Thyroid gland (tissue), 4 donors: ENCODE results near the gene BARX2. TPM values are rescaled to one million over a fixed set of nuclear protein-coding genes. Genes with fewer than 3 reads are reported as not detected.

Experiments used
- DNase-seq, 2 donors: peaks; one replicate each; pipeline ENCODE4 v3.0.0-alpha.2; 2019
- H3K27ac ChIP-seq, 3 donors: fragments of 200-600 bp; sonication (generic); 1 replicate in 2 of 3; 2 replicates in 1 of 3; pipeline ENCODE4 v1.5.1; 2016 to 2019; ENCODE audit warnings: mild to moderate bottlenecking in 1 of 3, moderate library complexity in 1 of 3
- H3K27me3 ChIP-seq: fragments of 200-600 bp; sonication (generic); one replicate; pipeline ENCODE4 v1.5.1; 2019
- H3K36me3 ChIP-seq, 2 donors: fragments of 200-600 bp; sonication (generic); one replicate each; pipeline ENCODE4 v1.5.1; 2016 to 2019
- H3K4me1 ChIP-seq, 2 donors: fragments of 200-600 bp; sonication (generic); one replicate each; pipeline ENCODE4 v1.5.1; 2017 to 2019
- H3K4me3 ChIP-seq, 3 donors: fragments of 200-600 bp; sonication (generic); replicated peaks in 1 of 3; 1 replicate in 2 of 3; 2 replicates in 1 of 3; pipeline ENCODE4 v1.5.1; 2016; ENCODE audit warnings: mild to moderate bottlenecking in 1 of 3
- H3K9me3 ChIP-seq: fragments of 200-600 bp; sonication (generic); one replicate; pipeline ENCODE4 v1.5.1; 2017
- CTCF ChIP-seq, 6 experiments: fragments of 200-600 bp in 3 of 6; fragments of 450-650 bp in 3 of 6; sonication (generic) in 3 of 6; IDR thresholded peaks; one replicate each; pipeline ENCODE4 v1.5.1; 2016 to 2019; ENCODE audit warnings: antibody characterized with exemption in 6 of 6, mild to moderate bottlenecking in 2 of 6, inconsistent platforms in 1 of 6, moderate library complexity in 1 of 6
- POLR2A ChIP-seq, 2 donors: fragments of 450-650 bp; IDR thresholded peaks; one replicate each; pipeline ENCODE4 v1.6.1; 2017; ENCODE audit warnings: antibody characterized with exemption in 2 of 2, mild to moderate bottlenecking in 2 of 2, moderate library complexity in 1 of 2
- WGBS, 2 donors: methylation state at CpG; one replicate each; pipeline ENCODE4 v1.1.5; 2017; 5-methylcytosine and 5-hydroxymethylcytosine counted together
- intact Hi-C: fragments of 100-400 bp; cut with DNase I; formaldehyde crosslinking; loops from one replicate; pipeline ENCODE4 v1.15.1; 2023
- total RNA-seq, 4 donors: library from RNA; depleted of rRNA; stranded (reverse); fragments of >200 nt; gene quantifications; one replicate each; pipeline ENCODE4 v1.2.3, GENCODE V29; 2016

Gene BARX2
- total RNA-seq, 4 donors from 2014 or later: 0.49 to 0.78 TPM; not detected in 2

GRCh38 chr11:129376658-129377341, 1.2 kb downstream of the BARX2 start:
- no peak overlapping the region for H3K4me3 ChIP-seq
- no peak overlapping the region for H3K27ac ChIP-seq
- whole genome bisulfite sequencing, 2 donors: 71 to 77% methylated on average over 12 of the region's 12 CpGs
- peaks cover 20 to 29% of the 10 kb centered on the region in 2 donors for H3K4me1 ChIP-seq
- H3K36me3 ChIP-seq: no peaks in the 10 kb centered on the region
- no peaks in the 10 kb centered on the region for H3K9me3 ChIP-seq
- intact Hi-C loops: no loop called here
- DNase-seq: no peak
- no peak for TF ChIP-seq CTCF (IDR thresholded peaks at IDR 0.05)
- no peak for TF ChIP-seq POLR2A (IDR thresholded peaks at IDR 0.05)
- H3K27me3 ChIP-seq: peaks cover 12% of the 10 kb centered on the region

- 91 to 92% methylated on average over 7 of the region's 7 CpGs for WGBS, 2 donors
- Histone ChIP-seq H3K4me1 (peaks cover 18 to 26% of the 10 kb centered on the region in 2 donors), H3K4me3 (no peak overlapping the region), H3K27me3 (peaks cover 12% of the 10 kb centered on the region), H3K27ac (no peak overlapping the region), H3K36me3 (no peaks in the 10 kb centered on the region), H3K9me3 (no peaks in the 10 kb centered on the region)
- DNase-seq: no peak
- no peak for TF ChIP-seq POLR2A (IDR thresholded peaks at IDR 0.05)
- no peak for TF ChIP-seq CTCF (IDR thresholded peaks at IDR 0.05)
- intact Hi-C loops: no loop called here
Measured at GRCh38 chr11:129377739-129378138, 2.1 kb downstream of the BARX2 start.

- H3K27ac ChIP-seq: no peak overlapping the region
- TF ChIP-seq POLR2A (IDR thresholded peaks at IDR 0.05): no peak
- TF ChIP-seq CTCF (IDR thresholded peaks at IDR 0.05): no peak
- 67 to 87% methylated on average over 2 of the region's 2 CpGs for WGBS, 2 donors
- peaks cover 3 to 4% of the 10 kb centered on the region in 2 donors for H3K4me1 ChIP-seq
- no peak overlapping the region for H3K4me3 ChIP-seq
- peaks cover 4% of the 10 kb centered on the region for H3K27me3 ChIP-seq
- intact Hi-C loops: no loop called here
- no peaks in the 10 kb centered on the region for H3K36me3 ChIP-seq
- DNase-seq: no peak
- H3K9me3 ChIP-seq: no peaks in the 10 kb centered on the region
Measured at GRCh38 chr11:129380413-129380812, 4.8 kb downstream of the BARX2 start.

GRCh38 chr11:129382583-129382982, 6.9 kb downstream of the BARX2 start:
- TF ChIP-seq CTCF (IDR thresholded peaks at IDR 0.05) (no peak), POLR2A (IDR thresholded peaks at IDR 0.05) (no peak)
- intact Hi-C loops: no loop called here
- no peaks in the 10 kb centered on the region for H3K4me1 ChIP-seq
- H3K27ac ChIP-seq: no peak overlapping the region
- no peaks in the 10 kb centered on the region for H3K36me3 ChIP-seq
- no peak overlapping the region for H3K4me3 ChIP-seq
- no peak for DNase-seq
- 72 to 80% methylated on average over 7 of the region's 7 CpGs for WGBS, 2 donors
- no peaks in the 10 kb centered on the region for H3K9me3 ChIP-seq
- no peaks in the 10 kb centered on the region for H3K27me3 ChIP-seq

GRCh38 chr11:129383060-129383459, 7.4 kb downstream of the BARX2 start:
- Histone ChIP-seq H3K27me3 (no peaks in the 10 kb centered on the region), H3K4me3 (no peak overlapping the region), H3K36me3 (no peaks in the 10 kb centered on the region), H3K9me3 (no peaks in the 10 kb centered on the region), H3K27ac (no peak overlapping the region), H3K4me1 (no peaks in the 10 kb centered on the region)
- intact Hi-C loops: no loop called here
- WGBS, 2 donors: 63 to 68% methylated on average over 3 of the region's 3 CpGs
- no peak for DNase-seq
- TF ChIP-seq POLR2A (IDR thresholded peaks at IDR 0.05) (no peak), CTCF (IDR thresholded peaks at IDR 0.05) (no peak)
